SH-SY5Y (cell line): ENCODE measurements around the gene DIPK1B.

ENCODE experiments used
- GATA2 ChIP-seq: IDR thresholded peaks from 2 replicates; pipeline ENCODE4 v1.6.1; 2011; ENCODE audit warnings: mild to moderate bottlenecking, low read depth, low read length
- GATA3 ChIP-seq: IDR thresholded peaks from 2 replicates; pipeline ENCODE4 v1.6.1; 2011; ENCODE audit warnings: low read depth, mild to moderate bottlenecking, low read length, moderate library complexity

DIPK1B gene

GRCh38 chr9:136760834-136761544 is 48.6 kb downstream of the DIPK1B start:
- peak; percentile 45; the same call in 1 of the 2 replicates for TF ChIP-seq GATA2

- TF ChIP-seq GATA3, result no peak
- TF ChIP-seq GATA2, result no peak
Measured at GRCh38 chr9:136761545-136761981, 49.2 kb downstream of the DIPK1B start.

DNA sequence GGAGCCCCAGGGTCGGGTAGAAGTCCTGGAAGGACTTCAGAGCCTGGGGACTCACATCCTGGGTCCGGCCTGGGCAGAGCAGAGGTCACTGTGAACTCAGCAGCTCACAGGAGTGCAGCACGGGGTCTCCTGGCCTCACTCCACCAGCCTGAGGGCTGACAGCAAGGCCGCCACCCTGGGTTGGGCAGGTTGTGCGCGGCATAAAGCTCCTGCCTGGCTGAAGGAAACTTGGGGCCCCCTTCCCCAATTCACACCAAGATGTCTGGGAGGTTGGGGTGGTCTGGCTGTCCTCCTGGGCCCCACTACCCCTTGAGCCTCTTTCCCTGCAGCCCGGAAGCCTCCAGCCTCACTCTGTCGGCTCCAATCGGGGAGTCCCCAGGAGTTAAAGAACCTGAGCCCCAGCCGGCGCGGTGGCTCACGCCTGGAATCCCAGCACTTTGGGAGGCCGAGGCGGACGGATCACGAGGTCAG is 49.9 kb downstream of the DIPK1B start:
- TF ChIP-seq GATA3 (no peak), GATA2 (no peak)

DNA sequence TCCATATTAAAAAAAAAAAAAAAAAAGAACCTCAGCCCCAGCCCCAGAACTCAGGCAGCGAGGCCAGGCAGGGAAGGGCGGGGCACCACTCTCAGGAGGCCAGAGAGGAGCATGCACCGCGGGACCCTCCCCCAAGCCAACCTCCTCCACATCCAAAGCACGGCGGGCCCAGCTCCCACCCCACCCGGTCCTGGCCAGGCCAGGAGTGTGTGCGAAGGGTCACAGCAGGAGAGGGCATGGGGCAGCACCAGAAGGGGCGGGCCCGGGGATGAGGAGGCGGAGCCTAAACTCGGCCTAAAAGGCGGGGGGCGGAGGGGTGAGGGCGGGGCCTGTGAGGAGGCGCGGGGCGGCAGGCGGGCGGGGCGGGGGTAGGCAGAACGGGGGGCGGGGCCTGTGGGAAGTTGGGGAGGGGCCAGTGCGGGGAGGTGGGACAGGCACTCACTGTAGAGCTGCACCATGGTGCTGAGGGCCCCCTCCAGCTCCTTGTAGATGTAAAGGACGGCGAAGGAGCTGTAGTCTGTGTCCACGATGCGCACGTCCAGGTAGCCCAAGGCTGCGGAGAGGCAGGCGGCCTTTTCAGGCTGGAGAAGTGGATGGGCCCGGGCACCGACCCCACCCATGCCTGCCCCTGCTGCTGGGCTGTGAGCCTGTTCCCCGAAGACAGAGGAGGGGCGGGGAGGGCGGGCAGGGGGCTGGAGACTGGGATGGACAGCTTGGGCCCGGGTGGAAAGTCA is 50.7 kb downstream of the DIPK1B start:
- no peak for TF ChIP-seq GATA3
- TF ChIP-seq GATA2, result no peak

- TF ChIP-seq GATA3, result no peak
- TF ChIP-seq GATA2, result no peak
Measured at GRCh38 chr9:136763649-136764035, 51.3 kb downstream of the DIPK1B start.

- no peak for TF ChIP-seq GATA3
- no peak for TF ChIP-seq GATA2
Measured at GRCh38 chr9:136764301-136764891, 52.0 kb downstream of the DIPK1B start, which contains the start of gene LCN15. TSS of gene LCN15 (minus strand) at chr9:136764518. CDS start at chr9:136764488, 30 bp downstream.

DNA sequence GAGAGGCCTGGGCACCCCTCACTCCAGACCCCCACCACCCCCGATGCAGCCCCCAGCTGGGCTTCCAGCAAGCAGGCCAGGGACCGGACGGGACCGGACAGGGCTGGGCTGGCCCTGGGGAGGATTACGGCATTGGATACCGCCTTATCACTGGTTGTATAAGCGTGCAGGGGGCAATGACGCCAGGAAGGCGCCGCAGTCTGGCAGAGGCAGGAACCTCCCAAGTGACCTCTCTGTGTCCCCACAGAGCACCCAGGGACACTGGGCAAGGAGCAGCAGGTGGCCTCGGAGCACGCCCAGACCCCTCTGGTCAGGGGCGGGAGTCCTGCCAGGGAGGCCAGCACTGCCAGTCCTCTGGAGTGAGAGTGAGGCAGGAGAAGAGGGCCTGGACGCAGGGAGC is 52.7 kb downstream of the DIPK1B start:
- TF ChIP-seq GATA3 (no peak), GATA2 (no peak)

- no peak for TF ChIP-seq GATA2
- no peak for TF ChIP-seq GATA3
Measured at GRCh38 chr9:136769710-136770191, 57.4 kb downstream of the DIPK1B start.

DNA sequence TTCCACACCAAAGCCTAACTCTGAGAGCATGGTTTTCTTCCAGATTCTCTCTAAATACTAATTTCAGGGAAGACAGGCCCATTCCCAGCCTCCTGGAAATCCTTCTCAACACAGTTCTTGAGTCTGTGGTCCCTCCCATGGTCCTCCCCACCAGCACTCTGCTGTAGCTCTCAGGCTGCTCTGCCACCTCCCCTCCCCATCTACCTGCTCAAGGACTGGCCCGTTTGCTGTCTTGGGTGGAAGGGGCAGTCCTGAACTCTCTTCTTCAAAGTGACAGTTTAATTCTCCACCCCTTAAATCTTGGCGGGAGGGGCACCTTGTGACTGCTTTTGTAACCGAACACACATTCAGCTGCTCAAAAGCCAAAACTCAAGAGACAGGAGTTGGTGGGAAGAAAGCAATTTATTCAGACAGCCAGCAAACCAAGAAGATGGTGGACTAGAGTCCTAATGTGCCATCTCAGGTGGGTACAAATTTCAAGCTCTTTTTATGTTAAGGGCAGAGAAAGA is 59.6 kb downstream of the DIPK1B start:
- TF ChIP-seq GATA3, result no peak

DNA sequence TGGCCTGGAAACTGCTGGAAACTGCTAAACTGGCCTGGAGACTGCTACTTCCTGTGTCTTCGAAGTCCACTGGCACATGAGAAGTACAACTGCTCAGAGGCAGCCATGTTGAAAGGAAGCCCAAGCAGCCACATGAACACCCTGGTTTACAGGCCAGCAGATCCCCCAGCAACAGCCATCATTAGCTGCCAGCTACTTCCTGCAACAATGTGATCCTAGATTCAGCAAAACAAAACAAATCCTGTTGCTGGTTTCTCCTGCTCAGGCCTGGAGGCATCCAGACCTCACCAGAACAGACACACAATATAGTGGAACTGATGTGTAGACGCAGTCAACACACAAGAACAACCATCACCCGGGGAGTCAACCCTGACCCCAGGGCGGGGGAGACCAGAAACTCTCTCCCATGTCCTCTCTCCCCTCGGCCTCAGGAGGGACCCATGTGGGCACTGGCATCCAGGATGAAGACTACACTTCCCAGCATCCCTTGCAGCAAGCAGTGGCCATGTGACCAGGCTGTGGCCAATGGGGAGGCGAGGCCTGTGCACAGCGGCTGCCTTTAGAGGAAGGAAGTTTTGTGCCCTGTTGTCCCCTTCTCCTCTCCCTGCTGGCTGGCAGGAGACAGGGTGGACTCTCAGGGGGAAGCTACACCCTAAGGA is 61.1 kb downstream of the DIPK1B start:
- TF ChIP-seq GATA2, result no peak
- TF ChIP-seq GATA3, result no peak
